Stimulated activated memory B cell treated with anti-CD40 and anti-IgM and Interleukin-4, amounts not matched to agents 10 μg/mL and 1 μg/mL and 100 μg/mL, for 72 hours (primary cell): Measurements from ENCODE around the gene CEP41.

ENCODE experiments used
- ATAC-seq: fragments of 150-1000 bp; cut with Tn5 transposase; 2 replicates; pipeline ENCODE4 v1.10.0; 2021
- H3K27ac Mint-ChIP-seq: one replicate; pipeline ENCODE4 v1.8.0; 2022; ENCODE audit warnings: mild to moderate bottlenecking, mixed read lengths
- H3K27me3 Mint-ChIP-seq: one replicate; pipeline ENCODE4 v1.8.0; 2022; ENCODE audit warnings: mixed read lengths
- H3K36me3 Mint-ChIP-seq: one replicate; pipeline ENCODE4 v1.8.0; 2022; ENCODE audit warnings: mixed read lengths
- H3K4me1 Mint-ChIP-seq: one replicate; pipeline ENCODE4 v1.8.0; 2022; ENCODE audit warnings: mixed read lengths
- H3K4me3 Mint-ChIP-seq: one replicate; pipeline ENCODE4 v1.8.0; 2022; ENCODE audit warnings: mild to moderate bottlenecking, moderate library complexity, mixed read lengths
- H3K9me3 Mint-ChIP-seq: one replicate; pipeline ENCODE4 v1.8.0; 2022; ENCODE audit warnings: mixed read lengths

Gene CEP41

DNA sequence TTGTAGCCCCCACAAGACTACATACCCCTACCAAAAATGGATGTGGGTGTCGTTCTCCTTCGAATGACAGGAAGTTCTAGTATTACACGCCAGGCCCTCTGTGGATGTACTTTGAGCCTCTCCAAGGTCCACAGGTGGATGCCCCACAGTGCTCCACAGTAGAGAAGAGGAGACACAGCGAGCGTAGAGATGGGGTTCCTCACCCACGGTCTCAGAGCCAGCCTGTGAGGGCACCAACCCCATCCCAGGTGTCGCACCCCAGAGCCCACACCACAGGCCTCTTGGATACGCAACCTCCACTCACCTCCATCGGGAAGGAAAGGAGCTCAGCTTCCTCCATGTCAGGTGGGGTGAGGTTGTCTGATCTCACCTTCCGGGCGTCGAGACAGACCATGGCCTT is 93.9 kb downstream of the CEP41 start:
- H3K27ac Mint-ChIP-seq, result no peak overlapping the region
- H3K4me3 Mint-ChIP-seq, result no peak overlapping the region
- H3K36me3 Mint-ChIP-seq, result no peaks in the 10 kb centered on the region
- peaks cover 40% of the 10 kb centered on the region for H3K27me3 Mint-ChIP-seq
- no peaks in the 10 kb centered on the region for H3K4me1 Mint-ChIP-seq
- no peak for ATAC-seq
- peaks cover 3% of the 10 kb centered on the region for H3K9me3 Mint-ChIP-seq

GRCh38 chr7:130346177-130346905 is 94.5 kb downstream of the CEP41 start:
- H3K27ac Mint-ChIP-seq, result no peak overlapping the region
- H3K27me3 Mint-ChIP-seq, result peaks cover 34% of the 10 kb centered on the region
- no peaks in the 10 kb centered on the region for H3K36me3 Mint-ChIP-seq
- H3K4me1 Mint-ChIP-seq, result no peaks in the 10 kb centered on the region
- peaks cover 3% of the 10 kb centered on the region for H3K9me3 Mint-ChIP-seq
- ATAC-seq, result no peak
- H3K4me3 Mint-ChIP-seq, result no peak overlapping the region

- Mint-ChIP-seq H3K4me1 (no peaks in the 10 kb centered on the region), H3K36me3 (no peaks in the 10 kb centered on the region), H3K27me3 (peaks cover 30% of the 10 kb centered on the region), H3K9me3 (peaks cover 3% of the 10 kb centered on the region), H3K27ac (no peak overlapping the region), H3K4me3 (no peak overlapping the region)
- no peak for ATAC-seq
These were observed 95.1 kb downstream of the CEP41 start for GRCh38 chr7:130345725-130346124.

DNA sequence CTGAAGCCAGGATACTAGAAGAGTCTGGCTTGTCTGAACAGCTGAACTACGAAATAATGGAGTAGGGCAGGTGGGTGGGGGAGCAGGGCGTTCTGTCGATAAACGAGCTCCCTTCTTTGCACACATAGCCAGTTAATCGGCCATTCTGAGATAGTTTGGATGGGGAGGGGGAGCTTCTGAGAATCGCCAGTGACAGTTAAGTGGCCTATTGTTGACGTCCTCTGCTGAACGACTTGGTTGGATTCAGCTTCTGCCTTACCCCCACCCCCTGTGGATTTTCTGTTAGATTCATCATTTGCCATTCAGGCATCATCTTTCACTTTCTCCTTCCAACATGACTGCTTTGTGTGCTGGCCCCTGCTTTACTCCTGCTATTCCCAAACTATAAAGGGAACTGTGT is 95.7 kb downstream of the CEP41 start:
- H3K9me3 Mint-ChIP-seq, result peaks cover 3% of the 10 kb centered on the region
- H3K4me3 Mint-ChIP-seq, result no peak overlapping the region
- H3K27ac Mint-ChIP-seq, result no peak overlapping the region
- no peaks in the 10 kb centered on the region for H3K36me3 Mint-ChIP-seq
- H3K4me1 Mint-ChIP-seq, result no peaks in the 10 kb centered on the region
- peaks cover 24% of the 10 kb centered on the region for H3K27me3 Mint-ChIP-seq
- no peak for ATAC-seq

GRCh38 chr7:130344271-130344866 is 96.4 kb downstream of the CEP41 start, which contains the start of gene CPA5:
Gene CPA5 (plus strand): TSS chr7:130344816. CDS start chr7:130346486, 1,670 bp downstream.
- Mint-ChIP-seq H3K9me3 (peaks cover 3% of the 10 kb centered on the region), H3K4me3 (no peak within 1 kb of the TSS)

More at GRCh38 chr7:130344271-130344866, 96.4 kb downstream of the CEP41 start, which contains the start of gene CPA5:
- H3K27ac Mint-ChIP-seq, result no peak within 1 kb of the TSS
- no peak for ATAC-seq
- H3K4me1 Mint-ChIP-seq, result no peaks in the 10 kb centered on the region
- H3K36me3 Mint-ChIP-seq, result no peaks in the 10 kb centered on the region
- peaks cover 18% of the 10 kb centered on the region for H3K27me3 Mint-ChIP-seq
